DMS79 treated with DMSO at 0.1 percent for 48 hours (cell line): ENCODE measurements around the gene DNALI1.

ENCODE experiments used
- DNase-seq: peaks from one replicate; lab custom pipeline; 2025; lab: John Stamatoyannopoulos, UW

The DNALI1 gene

DNA sequence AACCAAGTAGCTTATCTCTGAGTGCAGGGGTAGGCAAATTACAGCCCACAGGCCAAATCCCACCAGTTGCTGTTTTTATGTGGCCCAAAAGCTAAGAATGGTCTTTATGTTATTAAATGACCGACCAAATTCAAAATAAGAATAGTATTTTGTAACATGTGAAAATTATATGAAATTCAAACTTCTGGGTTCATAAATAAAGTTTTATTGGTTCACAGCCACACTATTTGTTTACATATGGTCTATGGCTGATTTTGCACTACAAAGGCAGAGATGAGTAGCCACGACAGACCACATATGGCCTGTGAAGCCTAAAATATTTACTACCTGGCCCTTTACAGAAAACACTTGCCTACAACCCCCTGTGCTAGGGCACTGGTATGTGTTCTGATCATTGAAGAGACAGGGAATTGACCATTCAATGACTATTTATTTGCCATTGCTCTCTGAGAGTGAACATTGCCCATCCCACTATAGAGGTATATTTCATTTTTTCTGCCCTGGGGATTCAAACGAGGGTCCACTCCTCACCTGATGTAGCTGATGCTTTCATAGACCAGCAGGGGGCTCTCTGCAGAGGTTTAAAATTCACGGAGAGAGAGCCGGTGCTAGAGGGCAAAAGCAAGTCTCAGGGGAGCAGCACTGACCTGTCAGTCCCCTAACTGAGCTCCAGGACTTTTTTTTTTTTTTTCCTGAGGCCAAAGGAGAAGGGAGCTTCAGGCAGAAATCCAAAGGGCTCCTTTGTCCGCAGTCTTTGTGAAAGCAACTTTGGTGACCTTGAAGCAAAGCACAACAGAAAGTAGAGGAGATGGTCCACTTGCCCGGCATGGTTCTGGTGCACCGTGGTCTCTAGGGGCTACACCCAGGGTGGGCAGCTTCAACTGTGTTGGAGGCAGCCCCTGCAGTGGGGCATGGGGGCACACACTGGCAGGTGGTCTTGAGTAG lies 46.3 kb downstream of the DNALI1 start:
- DNase-seq: peak; percentile 27

DNA sequence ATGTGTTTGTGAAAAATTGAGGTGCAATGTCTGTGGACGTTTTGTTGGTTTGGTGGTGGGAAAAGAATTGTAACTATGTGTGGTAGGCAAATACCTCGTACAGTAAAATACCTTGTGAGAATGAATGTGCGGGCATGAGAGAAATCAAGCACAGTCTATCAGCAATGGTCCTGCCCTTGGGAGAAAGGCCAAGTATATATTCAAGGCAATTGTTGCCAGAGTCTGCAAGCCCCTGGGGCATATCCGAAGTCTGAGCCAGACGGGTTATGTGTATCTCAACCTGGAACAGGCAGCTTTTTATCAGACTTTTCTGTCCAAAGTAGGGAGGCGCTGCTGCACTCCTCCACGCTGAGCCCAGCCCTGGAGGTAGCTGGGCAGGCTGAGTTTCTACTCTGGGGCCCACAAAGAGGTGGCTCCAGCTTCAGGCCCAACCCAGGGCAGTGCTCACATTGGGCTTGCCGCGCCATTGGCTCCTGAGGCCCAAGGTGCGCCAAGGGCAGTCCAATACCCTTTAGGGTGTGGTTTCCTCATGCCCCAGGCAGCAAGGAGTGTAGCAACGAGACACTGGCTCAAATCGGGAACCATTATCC lies 48.4 kb downstream of the DNALI1 start:
- no peak for DNase-seq

GRCh38 chr1:37605806-37606474 lies 49.2 kb downstream of the DNALI1 start:
- no peak for DNase-seq

- no peak for DNase-seq
Observed at GRCh38 chr1:37606481-37607263, 49.9 kb downstream of the DNALI1 start.

- no peak for DNase-seq
Observed at GRCh38 chr1:37609002-37609401, 52.3 kb downstream of the DNALI1 start.

GRCh38 chr1:37609994-37610393 lies 53.3 kb downstream of the DNALI1 start:
- no peak for DNase-seq

- DNase-seq: no peak
Observed at GRCh38 chr1:37612186-37612585, 55.4 kb downstream of the DNALI1 start.

- no peak for DNase-seq
Observed at GRCh38 chr1:37614105-37614504, 57.4 kb downstream of the DNALI1 start.

DNA sequence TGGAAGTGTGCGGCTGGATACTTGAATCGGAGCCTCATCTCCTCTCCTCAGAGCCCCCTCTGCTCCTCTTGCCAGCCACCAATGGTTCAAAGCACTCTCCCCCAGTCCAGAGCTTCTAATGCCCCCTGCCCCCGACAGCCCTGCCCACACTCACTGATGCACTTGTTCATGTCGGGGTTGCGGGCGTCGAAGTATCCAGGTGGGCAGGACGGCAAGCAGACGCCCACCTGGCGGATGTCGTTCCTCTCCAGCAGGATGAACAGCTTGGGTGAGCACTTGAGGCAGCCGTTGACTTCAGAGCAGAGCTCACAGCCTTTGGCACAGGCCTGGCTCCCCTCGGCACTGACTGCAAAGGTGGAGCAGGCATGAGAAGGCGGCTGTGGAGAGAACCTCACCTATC lies 59.6 kb downstream of the DNALI1 start:
- DNase-seq: peak; percentile 23
